ENCODE results near the gene DOCK6. TPM values are rescaled to one million over a fixed set of nuclear protein-coding genes. Genes with fewer than 3 reads are reported as not detected.
"Not testable (repeated sequence)": the region's sequence is repeated elsewhere in the genome, so short reads cannot be mapped to it uniquely, and the experiment has no call there.

DOCK6 gene
- total and polyA plus RNA-seq, 11 donors, result 21.6 to 57.8 (median 38.5) TPM

DNA sequence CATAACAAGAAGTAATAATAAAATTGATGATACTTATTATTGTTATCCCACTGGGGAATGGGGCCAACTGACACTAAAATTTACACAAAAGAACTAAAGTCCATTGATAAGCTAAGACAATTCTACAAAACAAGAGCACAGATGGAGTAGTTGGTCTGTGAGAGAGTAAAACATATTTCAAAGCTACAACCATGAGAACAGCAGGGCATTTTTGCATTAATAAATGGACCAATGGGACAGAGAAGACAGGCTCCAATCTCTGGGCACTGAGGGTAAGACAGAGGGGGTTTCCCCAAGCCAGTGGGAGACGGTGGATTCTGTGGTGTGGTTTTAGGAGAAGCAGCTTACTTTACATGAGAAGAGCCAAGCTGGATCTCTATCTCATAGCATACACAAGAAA, 79.3 kb downstream of the DOCK6 start:
- TF ChIP-seq, protein P1, sequence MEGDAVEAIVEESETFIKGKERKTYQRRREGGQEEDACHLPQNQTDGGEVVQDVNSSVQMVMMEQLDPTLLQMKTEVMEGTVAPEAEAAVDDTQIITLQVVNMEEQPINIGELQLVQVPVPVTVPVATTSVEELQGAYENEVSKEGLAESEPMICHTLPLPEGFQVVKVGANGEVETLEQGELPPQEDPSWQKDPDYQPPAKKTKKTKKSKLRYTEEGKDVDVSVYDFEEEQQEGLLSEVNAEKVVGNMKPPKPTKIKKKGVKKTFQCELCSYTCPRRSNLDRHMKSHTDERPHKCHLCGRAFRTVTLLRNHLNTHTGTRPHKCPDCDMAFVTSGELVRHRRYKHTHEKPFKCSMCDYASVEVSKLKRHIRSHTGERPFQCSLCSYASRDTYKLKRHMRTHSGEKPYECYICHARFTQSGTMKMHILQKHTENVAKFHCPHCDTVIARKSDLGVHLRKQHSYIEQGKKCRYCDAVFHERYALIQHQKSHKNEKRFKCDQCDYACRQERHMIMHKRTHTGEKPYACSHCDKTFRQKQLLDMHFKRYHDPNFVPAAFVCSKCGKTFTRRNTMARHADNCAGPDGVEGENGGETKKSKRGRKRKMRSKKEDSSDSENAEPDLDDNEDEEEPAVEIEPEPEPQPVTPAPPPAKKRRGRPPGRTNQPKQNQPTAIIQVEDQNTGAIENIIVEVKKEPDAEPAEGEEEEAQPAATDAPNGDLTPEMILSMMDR (IDR thresholded peaks at IDR 0.05), result no peak
- no peak for TF ChIP-seq POLR2A (IDR thresholded peaks at IDR 0.05)
- ATAC-seq, result no peak
- peaks cover 0 to 3% (median 0%) of the 10 kb centered on the region in 12 donors for H3K9me3 ChIP-seq
- H3K27me3 ChIP-seq, result no peaks in the 10 kb centered on the region
- WGBS, 4 donors, result 92 to 95% (median 94%) methylated on average over 1 of the region's 1 CpG
- H3K4me1 ChIP-seq, result peaks cover 0 to 57% (median 21%) of the 10 kb centered on the region in 12 donors
- H3K27ac ChIP-seq, result peak overlapping the region in 1 of 12 donors; percentile 91
- no peak for DNase-seq
- H3K36me3 ChIP-seq, result peaks cover 0 to 86% (median 45%) of the 10 kb centered on the region in 9 donors
- no peak overlapping the region for H3K4me3 ChIP-seq
- intact Hi-C loops (cut with DNase I), result no loop called here

DNA sequence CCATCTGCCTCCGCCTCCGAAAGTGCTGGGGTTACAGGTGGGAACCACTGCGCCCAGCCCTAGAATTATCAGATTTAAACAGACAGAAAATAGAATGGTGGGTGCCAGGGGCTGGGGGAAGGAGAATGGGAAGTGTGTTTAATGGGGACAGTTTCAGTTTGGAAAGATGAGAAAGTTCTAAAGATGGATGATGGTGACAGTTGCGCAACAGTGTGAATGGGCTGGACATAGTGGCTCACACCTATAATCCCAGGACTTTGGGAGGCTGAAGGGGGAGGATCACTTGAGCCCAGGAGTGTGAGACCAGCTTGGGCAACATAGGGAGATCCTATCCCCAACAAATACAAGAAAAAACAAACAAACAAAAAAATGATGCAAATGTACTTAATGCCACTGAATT, 80.8 kb downstream of the DOCK6 start:
- peak overlapping the region in 4 of 12 donors; percentile 10 to 91 (median 22) for H3K27ac ChIP-seq
- TF ChIP-seq, protein P1 (IDR thresholded peaks at IDR 0.05), result no peak
- no peak for TF ChIP-seq POLR2A (IDR thresholded peaks at IDR 0.05)
- WGBS, 4 donors, result 92 to 95% (median 93%) methylated on average over 4 of the region's 4 CpGs
- H3K27me3 ChIP-seq, result no peaks in the 10 kb centered on the region
- H3K4me1 ChIP-seq, result peaks cover 0 to 52% (median 21%) of the 10 kb centered on the region in 12 donors
- DNase-seq, result no peak
- H3K9me3 ChIP-seq, result peaks cover 0 to 3% (median 0%) of the 10 kb centered on the region in 12 donors
- intact Hi-C loops (cut with DNase I), result no loop called here
- no peak for ATAC-seq
- no peak overlapping the region for H3K4me3 ChIP-seq
- H3K36me3 ChIP-seq, result peaks cover 0 to 86% (median 50%) of the 10 kb centered on the region in 9 donors

DNA sequence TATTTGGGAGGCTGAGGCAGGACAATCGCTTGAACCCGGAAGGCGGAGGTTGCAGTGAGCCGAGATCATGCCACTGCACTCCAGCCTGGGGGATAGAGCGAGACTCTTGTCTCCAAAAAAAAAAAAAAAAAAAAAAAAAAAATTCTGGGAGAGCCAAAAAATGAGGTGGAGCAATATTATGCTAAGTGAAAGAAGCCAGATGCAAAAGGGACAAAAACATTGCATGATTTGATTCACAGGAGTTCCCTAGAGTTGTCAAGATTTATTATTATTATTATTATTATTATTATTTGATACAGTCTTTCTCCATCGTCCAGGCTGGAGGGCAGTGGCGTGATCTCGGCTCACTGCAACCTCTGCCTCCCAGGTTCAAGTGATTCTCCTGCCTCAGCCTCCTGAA, 81.3 kb downstream of the DOCK6 start:
- H3K4me3 ChIP-seq; H3K9me3 ChIP-seq; intact Hi-C loops (cut with DNase I); H3K27me3 ChIP-seq; DNase-seq: not testable (repeated sequence)
- Histone ChIP-seq H3K4me1 (peaks cover 0 to 49% (median 21%) of the 10 kb centered on the region in 12 donors), H3K36me3 (peaks cover 0 to 86% (median 50%) of the 10 kb centered on the region in 9 donors), H3K27ac (peak overlapping the region in 9 of 12 donors; percentile 3 to 91 (median 56))
- peak in 2 of 4 donors; percentile 14 to 19 for ATAC-seq
- WGBS, 4 donors, result 70 to 78% (median 75%) methylated on average over 8 of the region's 8 CpGs

DNA sequence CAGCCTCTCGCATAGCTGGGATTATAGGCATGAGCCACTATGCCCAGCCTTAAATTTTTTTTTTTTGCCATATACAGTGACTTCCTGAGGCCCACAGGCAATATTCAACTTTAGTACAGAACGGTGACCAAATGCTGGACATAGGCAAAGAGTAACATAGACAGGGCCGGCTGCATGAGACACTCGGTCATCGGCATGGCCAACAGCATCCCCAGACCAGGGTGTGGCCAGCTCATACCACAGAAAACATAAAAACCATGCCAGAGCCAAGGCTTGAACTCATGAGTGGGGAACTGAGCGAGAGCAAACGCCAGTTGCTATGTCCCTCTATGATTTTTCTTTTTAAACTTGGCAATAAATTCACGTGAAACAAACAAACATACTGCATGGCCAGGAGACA, 82.0 kb downstream of the DOCK6 start:
- peak in 3 of 4 donors; percentile 29 to 64 (median 48) for ATAC-seq
- no peak for DNase-seq
- Histone ChIP-seq H3K4me1 (peaks cover 0 to 44% (median 21%) of the 10 kb centered on the region in 12 donors), H3K9me3 (peaks cover 0 to 3% (median 0%) of the 10 kb centered on the region in 12 donors), H3K27me3 (no peaks in the 10 kb centered on the region), H3K4me3 (no peak overlapping the region), H3K27ac (peak overlapping the region; percentile 28 to 91 (median 54)), H3K36me3 (peaks cover 0 to 86% (median 50%) of the 10 kb centered on the region in 9 donors)
- WGBS, 4 donors, result 41 to 61% (median 60%) methylated on average over 8 of the region's 8 CpGs
- no peak for TF ChIP-seq POLR2A (IDR thresholded peaks at IDR 0.05)
- TF ChIP-seq, protein P1 (IDR thresholded peaks at IDR 0.05), result no peak
- intact Hi-C loops (cut with DNase I), result no loop called here
